HEK293 (cell line): ENCODE results near the gene TET3.

Source experiments
- CTCF ChIA-PET: fragments of 350-600 bp; formaldehyde crosslinking; extraction: SDS; loops from one replicate; lab custom pipeline; 2021; ENCODE audit warnings: antibody characterized with exemption; lab: Yijun Ruan, JAX
- POLR2A ChIA-PET: fragments of 300-600 bp; formaldehyde crosslinking; extraction: SDS; loops from one replicate; lab custom pipeline; 2020; ENCODE audit warnings: antibody characterized with exemption, inconsistent platforms; lab: Yijun Ruan, JAX
- H3K27ac ChIP-seq: fragments of 200-500 bp; sonication (Bioruptor generic); 2 replicates; pipeline ENCODE4 v1.5.1; 2014; ENCODE audit warnings: low read depth, low read length, control low read depth, inconsistent platforms; ENCODE audit errors: extremely low read depth
- H3K36me3 ChIP-seq, 2 experiments: fragments of 200-500 bp in 1 of 2; sonication (Bioruptor generic) in 1 of 2; 1 replicate in 1 of 2; 2 replicates in 1 of 2; pipeline ENCODE4 v1.5.1; 2014 to 2017; ENCODE audit warnings: inconsistent platforms in 2 of 2, low read length in 2 of 2; ENCODE audit not compliant: control insufficient read depth in 2 of 2, insufficient read depth in 1 of 2
- H3K4me1 ChIP-seq: fragments of 200-500 bp; sonication (Bioruptor generic); 2 replicates; pipeline ENCODE4 v1.5.1; 2014; ENCODE audit warnings: mild to moderate bottlenecking, low read length, inconsistent platforms; ENCODE audit not compliant: control insufficient read depth, insufficient read depth
- H3K4me3 ChIP-seq: 2 replicates; pipeline ENCODE4 v1.5.1; 2011; ENCODE audit warnings: low read depth, mild to moderate bottlenecking, control low read depth, low read length, moderate library complexity
- H3K9me3 ChIP-seq: fragments of 200-500 bp; sonication (Bioruptor generic); 2 replicates; pipeline ENCODE4 v1.5.1; 2014; ENCODE audit warnings: low read depth, low read length, inconsistent platforms; ENCODE audit not compliant: control insufficient read depth, insufficient read depth
- BCL11A ChIP-seq: fragments of 450-650 bp; formaldehyde crosslinking; IDR thresholded peaks from 2 replicates; pipeline ENCODE4 v1.5.1; 2016; ENCODE audit warnings: low read depth, missing biosample characterization, missing genetic modification characterization
- EGR2 ChIP-seq: fragments of 450-650 bp; formaldehyde crosslinking; IDR thresholded peaks from 2 replicates; pipeline ENCODE4 v1.5.1; 2016; ENCODE audit warnings: low read depth, missing biosample characterization, missing genetic modification characterization
- HOXA7 ChIP-seq: sonication (generic); formaldehyde crosslinking; IDR thresholded peaks from 2 replicates; pipeline ENCODE4 v1.8.1; 2022; ENCODE audit warnings: missing genetic modification reagents, borderline replicate concordance
- KLF1 ChIP-seq: fragments of 450-650 bp; formaldehyde crosslinking; IDR thresholded peaks from 2 replicates; pipeline ENCODE4 v1.5.1; 2016; ENCODE audit warnings: missing biosample characterization, missing genetic modification characterization
- KLF10 ChIP-seq: fragments of 450-650 bp; IDR thresholded peaks from 2 replicates; pipeline ENCODE4 v1.5.1; 2018; ENCODE audit warnings: missing biosample characterization, mild to moderate bottlenecking, missing genetic modification characterization
- REPIN1 ChIP-seq: fragments of 450-650 bp; formaldehyde crosslinking; IDR thresholded peaks from 2 replicates; pipeline ENCODE4 v1.5.1; 2017; ENCODE audit warnings: missing biosample characterization, missing genetic modification characterization, low read depth
- TCF7L2 ChIP-seq: IDR thresholded peaks from 2 replicates; pipeline ENCODE4 v1.6.1; 2011; ENCODE audit warnings: low read depth, mild to moderate bottlenecking, inconsistent platforms, low read length, moderate library complexity, borderline replicate concordance
- YY1 ChIP-seq: fragments of 450-650 bp; formaldehyde crosslinking; IDR thresholded peaks from 2 replicates; pipeline ENCODE4 v1.5.1; 2018; ENCODE audit warnings: missing biosample characterization, missing genetic modification characterization
- YY2 ChIP-seq: fragments of 450-650 bp; formaldehyde crosslinking; IDR thresholded peaks from 2 replicates; pipeline ENCODE4 v1.5.1; 2016; ENCODE audit warnings: missing biosample characterization, missing genetic modification characterization
- ZNF132 ChIP-seq: fragments of 450-650 bp; formaldehyde crosslinking; IDR thresholded peaks from 2 replicates; pipeline ENCODE4 v1.5.1; 2017; ENCODE audit warnings: missing biosample characterization, missing genetic modification characterization, borderline replicate concordance
- ZNF133 ChIP-seq: fragments of 450-650 bp; formaldehyde crosslinking; IDR thresholded peaks from 2 replicates; pipeline ENCODE4 v1.5.1; 2016; ENCODE audit warnings: missing biosample characterization, missing genetic modification characterization
- ZNF138 ChIP-seq: fragments of 450-650 bp; formaldehyde crosslinking; IDR thresholded peaks from 2 replicates; pipeline ENCODE4 v1.5.1; 2016; ENCODE audit warnings: missing biosample characterization, missing genetic modification characterization, borderline replicate concordance
- ZNF175 ChIP-seq: fragments of 450-650 bp; formaldehyde crosslinking; IDR thresholded peaks from 2 replicates; pipeline ENCODE4 v1.5.1; 2016; ENCODE audit warnings: missing biosample characterization, missing genetic modification characterization
- ZNF239 ChIP-seq: fragments of 450-650 bp; formaldehyde crosslinking; IDR thresholded peaks from 2 replicates; pipeline ENCODE4 v1.5.1; 2016; ENCODE audit warnings: missing biosample characterization, missing genetic modification characterization
- ZNF302 ChIP-seq: fragments of 450-650 bp; formaldehyde crosslinking; IDR thresholded peaks from 2 replicates; pipeline ENCODE4 v1.5.1; 2016; ENCODE audit warnings: missing biosample characterization, missing genetic modification characterization, low read depth
- ZNF354C ChIP-seq: fragments of 450-650 bp; formaldehyde crosslinking; IDR thresholded peaks from 2 replicates; pipeline ENCODE4 v1.5.1; 2016; ENCODE audit warnings: missing biosample characterization, missing genetic modification characterization, low read depth, borderline replicate concordance
- ZNF394 ChIP-seq: fragments of 450-650 bp; formaldehyde crosslinking; IDR thresholded peaks from 2 replicates; pipeline ENCODE4 v1.5.1; 2016; ENCODE audit warnings: missing biosample characterization, missing genetic modification characterization, mild to moderate bottlenecking, moderate library complexity, borderline replicate concordance
- ZNF404 ChIP-seq: fragments of 450-650 bp; formaldehyde crosslinking; IDR thresholded peaks from 2 replicates; pipeline ENCODE4 v1.5.1; 2017; ENCODE audit warnings: missing biosample characterization, missing genetic modification characterization
- ZNF416 ChIP-seq: fragments of 450-650 bp; formaldehyde crosslinking; IDR thresholded peaks from 2 replicates; pipeline ENCODE4 v1.5.1; 2016; ENCODE audit warnings: missing biosample characterization, missing genetic modification characterization
- ZNF473 ChIP-seq: fragments of 450-650 bp; formaldehyde crosslinking; IDR thresholded peaks from 2 replicates; pipeline ENCODE4 v1.5.1; 2017; ENCODE audit warnings: missing biosample characterization, missing genetic modification characterization
- ZNF558 ChIP-seq: fragments of 450-650 bp; formaldehyde crosslinking; IDR thresholded peaks from 2 replicates; pipeline ENCODE4 v1.5.1; 2016; ENCODE audit warnings: missing biosample characterization, missing genetic modification characterization
- ZNF585B ChIP-seq: fragments of 450-650 bp; formaldehyde crosslinking; IDR thresholded peaks from 2 replicates; pipeline ENCODE4 v1.5.1; 2016; ENCODE audit warnings: missing biosample characterization, missing genetic modification characterization
- ZNF610 ChIP-seq: fragments of 450-650 bp; formaldehyde crosslinking; IDR thresholded peaks from 2 replicates; pipeline ENCODE4 v1.5.1; 2016; ENCODE audit warnings: missing biosample characterization, missing genetic modification characterization, borderline replicate concordance
- ZNF624 ChIP-seq: fragments of 450-650 bp; formaldehyde crosslinking; IDR thresholded peaks from 2 replicates; pipeline ENCODE4 v1.5.1; 2017; ENCODE audit warnings: missing biosample characterization, missing genetic modification characterization
- ZNF654 ChIP-seq: fragments of 450-650 bp; formaldehyde crosslinking; IDR thresholded peaks from 2 replicates; pipeline ENCODE4 v1.5.1; 2016; ENCODE audit warnings: low read depth, missing biosample characterization, missing genetic modification characterization
- ZNF701 ChIP-seq: fragments of 450-650 bp; formaldehyde crosslinking; IDR thresholded peaks from 2 replicates; pipeline ENCODE4 v1.5.1; 2016; ENCODE audit warnings: missing biosample characterization, missing genetic modification characterization
- ZNF837 ChIP-seq: fragments of 450-650 bp; formaldehyde crosslinking; IDR thresholded peaks from 2 replicates; pipeline ENCODE4 v1.5.1; 2016; ENCODE audit warnings: missing biosample characterization, missing genetic modification characterization
- TF ChIP-seq, protein P1 (sequence below): fragments of 450-650 bp; formaldehyde crosslinking; IDR thresholded peaks from 2 replicates; pipeline ENCODE4 v1.5.1; 2016; ENCODE audit warnings: missing biosample characterization, missing genetic modification characterization
- TF ChIP-seq, protein P2 (sequence below): fragments of 450-650 bp; formaldehyde crosslinking; IDR thresholded peaks from 2 replicates; pipeline ENCODE4 v1.5.1; 2017; ENCODE audit warnings: missing biosample characterization, missing genetic modification characterization
- TF ChIP-seq, protein P3 (sequence below): fragments of 450-650 bp; formaldehyde crosslinking; IDR thresholded peaks from 2 replicates; pipeline ENCODE4 v1.5.1; 2017; ENCODE audit warnings: missing biosample characterization, missing genetic modification characterization
- TF ChIP-seq, protein P4 (sequence below): fragments of 450-650 bp; formaldehyde crosslinking; IDR thresholded peaks from 2 replicates; pipeline ENCODE4 v1.5.1; 2016; ENCODE audit warnings: missing biosample characterization, missing genetic modification characterization, borderline replicate concordance

The TET3 gene

DNA sequence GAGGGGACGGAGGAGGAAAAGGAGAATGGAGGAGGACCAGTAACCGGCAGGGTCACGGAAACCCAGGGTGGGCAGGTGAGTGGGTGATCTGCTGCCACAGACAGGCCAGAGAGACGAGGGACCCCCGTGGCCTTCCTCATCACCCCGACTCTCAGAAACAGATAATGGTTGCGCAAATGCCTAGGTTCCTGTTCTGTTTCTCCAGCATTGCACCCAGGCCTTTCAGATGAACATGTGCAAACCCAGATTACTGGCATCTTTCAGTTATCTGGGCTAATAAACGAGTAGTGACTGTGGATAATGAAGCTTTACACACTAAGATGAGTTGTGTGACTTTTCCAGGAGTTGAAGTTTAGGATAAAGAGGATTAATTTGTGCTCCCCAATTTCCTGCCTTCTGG, 46.5 kb downstream of the TET3 start:
- H3K27ac ChIP-seq, result no peak overlapping the region
- CTCF ChIA-PET, result no interaction called here
- no peaks in the 10 kb centered on the region for H3K9me3 ChIP-seq
- POLR2A ChIA-PET, result no interaction called here
- no peaks in the 10 kb centered on the region for H3K36me3 ChIP-seq
- H3K4me1 ChIP-seq, result peaks cover 23% of the 10 kb centered on the region; the same call in 1 of the 2 replicates
- no peak overlapping the region for H3K4me3 ChIP-seq
- TF ChIP-seq ZNF585B (tag by site-specific recombination), result no peak
- no peak for TF ChIP-seq EGR2 (tag by site-specific recombination)
- no peak for TF ChIP-seq ZNF654 (tag by site-specific recombination)
- TF ChIP-seq ZNF416 (tag by site-specific recombination), result no peak
- no peak for TF ChIP-seq ZNF610 (tag by site-specific recombination)
- no peak for TF ChIP-seq ZNF624 (tag by site-specific recombination)
- no peak for TF ChIP-seq ZNF133
- no peak for TF ChIP-seq YY2 (tag by site-specific recombination)
- TF ChIP-seq, protein P1, sequence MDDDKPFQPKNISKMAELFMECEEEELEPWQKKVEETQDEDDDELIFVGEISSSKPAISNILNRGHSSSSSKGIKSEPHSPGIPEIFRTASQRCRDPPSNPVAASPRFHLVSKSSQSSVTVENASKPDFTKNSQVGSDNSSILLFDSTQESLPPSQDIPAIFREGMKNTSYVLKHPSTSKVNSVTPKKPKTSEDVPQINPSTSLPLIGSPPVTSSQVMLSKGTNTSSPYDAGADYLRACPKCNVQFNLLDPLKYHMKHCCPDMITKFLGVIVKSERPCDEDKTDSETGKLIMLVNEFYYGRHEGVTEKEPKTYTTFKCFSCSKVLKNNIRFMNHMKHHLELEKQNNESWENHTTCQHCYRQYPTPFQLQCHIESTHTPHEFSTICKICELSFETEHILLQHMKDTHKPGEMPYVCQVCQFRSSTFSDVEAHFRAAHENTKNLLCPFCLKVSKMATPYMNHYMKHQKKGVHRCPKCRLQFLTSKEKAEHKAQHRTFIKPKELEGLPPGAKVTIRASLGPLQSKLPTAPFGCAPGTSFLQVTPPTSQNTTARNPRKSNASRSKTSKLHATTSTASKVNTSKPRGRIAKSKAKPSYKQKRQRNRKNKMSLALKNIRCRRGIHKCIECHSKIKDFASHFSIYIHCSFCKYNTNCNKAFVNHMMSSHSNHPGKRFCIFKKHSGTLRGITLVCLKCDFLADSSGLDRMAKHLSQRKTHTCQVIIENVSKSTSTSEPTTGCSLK (tag by site-specific recombination), result no peak
- no peak for TF ChIP-seq ZNF302 (tag by site-specific recombination)
- no peak for TF ChIP-seq ZNF175 (tag by site-specific recombination)
- no peak for TF ChIP-seq ZNF404
- TF ChIP-seq ZNF473 (tag by site-specific recombination), result no peak
- no peak for TF ChIP-seq HOXA7
- no peak for TF ChIP-seq TCF7L2
- TF ChIP-seq ZNF394 (tag by site-specific recombination), result no peak

DNA sequence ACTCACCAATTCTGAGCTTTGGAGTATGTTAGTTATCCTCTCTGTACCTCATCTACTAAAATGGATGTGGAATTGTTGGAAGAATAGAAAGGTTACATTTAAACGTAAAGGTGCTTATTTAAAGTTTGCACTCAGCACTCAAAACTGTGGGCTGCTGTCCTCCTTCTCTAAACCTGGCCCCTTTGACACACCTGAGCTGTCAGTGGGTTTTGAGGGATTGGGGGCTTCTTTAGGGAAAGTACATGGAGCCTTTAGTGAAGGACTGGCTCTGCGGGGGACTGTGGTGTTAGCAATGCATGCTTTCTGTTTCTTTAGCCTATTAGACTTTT, 47.2 kb downstream of the TET3 start:
- Histone ChIP-seq H3K36me3 (no peaks in the 10 kb centered on the region), H3K4me3 (no peak overlapping the region), H3K27ac (no peak overlapping the region), H3K9me3 (no peaks in the 10 kb centered on the region), H3K4me1 (peaks cover 23% of the 10 kb centered on the region; the same call in 1 of the 2 replicates)
- ChIA-PET POLR2A (no interaction called here), CTCF (no interaction called here)
- TF ChIP-seq ZNF132 (no peak), KLF1 (tag by site-specific recombination) (no peak), ZNF175 (tag by site-specific recombination) (no peak), YY1 (tag by site-specific recombination) (no peak), ZNF701 (tag by site-specific recombination) (no peak), BCL11A (tag by site-specific recombination) (no peak), ZNF610 (tag by site-specific recombination) (no peak), ZNF354C (tag by site-specific recombination) (no peak), REPIN1 (tag by site-specific recombination) (no peak), KLF10 (tag by site-specific recombination) (no peak), ZNF239 (tag by site-specific recombination) (no peak), ZNF558 (tag by site-specific recombination) (no peak), ZNF837 (tag by site-specific recombination) (no peak), ZNF138 (tag by site-specific recombination) (no peak)
- TF ChIP-seq, protein P2, sequence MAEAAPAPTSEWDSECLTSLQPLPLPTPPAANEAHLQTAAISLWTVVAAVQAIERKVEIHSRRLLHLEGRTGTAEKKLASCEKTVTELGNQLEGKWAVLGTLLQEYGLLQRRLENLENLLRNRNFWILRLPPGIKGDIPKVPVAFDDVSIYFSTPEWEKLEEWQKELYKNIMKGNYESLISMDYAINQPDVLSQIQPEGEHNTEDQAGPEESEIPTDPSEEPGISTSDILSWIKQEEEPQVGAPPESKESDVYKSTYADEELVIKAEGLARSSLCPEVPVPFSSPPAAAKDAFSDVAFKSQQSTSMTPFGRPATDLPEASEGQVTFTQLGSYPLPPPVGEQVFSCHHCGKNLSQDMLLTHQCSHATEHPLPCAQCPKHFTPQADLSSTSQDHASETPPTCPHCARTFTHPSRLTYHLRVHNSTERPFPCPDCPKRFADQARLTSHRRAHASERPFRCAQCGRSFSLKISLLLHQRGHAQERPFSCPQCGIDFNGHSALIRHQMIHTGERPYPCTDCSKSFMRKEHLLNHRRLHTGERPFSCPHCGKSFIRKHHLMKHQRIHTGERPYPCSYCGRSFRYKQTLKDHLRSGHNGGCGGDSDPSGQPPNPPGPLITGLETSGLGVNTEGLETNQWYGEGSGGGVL (tag by site-specific recombination), result no peak
- TF ChIP-seq, protein P3, sequence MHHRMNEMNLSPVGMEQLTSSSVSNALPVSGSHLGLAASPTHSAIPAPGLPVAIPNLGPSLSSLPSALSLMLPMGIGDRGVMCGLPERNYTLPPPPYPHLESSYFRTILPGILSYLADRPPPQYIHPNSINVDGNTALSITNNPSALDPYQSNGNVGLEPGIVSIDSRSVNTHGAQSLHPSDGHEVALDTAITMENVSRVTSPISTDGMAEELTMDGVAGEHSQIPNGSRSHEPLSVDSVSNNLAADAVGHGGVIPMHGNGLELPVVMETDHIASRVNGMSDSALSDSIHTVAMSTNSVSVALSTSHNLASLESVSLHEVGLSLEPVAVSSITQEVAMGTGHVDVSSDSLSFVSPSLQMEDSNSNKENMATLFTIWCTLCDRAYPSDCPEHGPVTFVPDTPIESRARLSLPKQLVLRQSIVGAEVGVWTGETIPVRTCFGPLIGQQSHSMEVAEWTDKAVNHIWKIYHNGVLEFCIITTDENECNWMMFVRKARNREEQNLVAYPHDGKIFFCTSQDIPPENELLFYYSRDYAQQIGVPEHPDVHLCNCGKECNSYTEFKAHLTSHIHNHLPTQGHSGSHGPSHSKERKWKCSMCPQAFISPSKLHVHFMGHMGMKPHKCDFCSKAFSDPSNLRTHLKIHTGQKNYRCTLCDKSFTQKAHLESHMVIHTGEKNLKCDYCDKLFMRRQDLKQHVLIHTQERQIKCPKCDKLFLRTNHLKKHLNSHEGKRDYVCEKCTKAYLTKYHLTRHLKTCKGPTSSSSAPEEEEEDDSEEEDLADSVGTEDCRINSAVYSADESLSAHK (tag by site-specific recombination), result no peak
- TF ChIP-seq, protein P4, sequence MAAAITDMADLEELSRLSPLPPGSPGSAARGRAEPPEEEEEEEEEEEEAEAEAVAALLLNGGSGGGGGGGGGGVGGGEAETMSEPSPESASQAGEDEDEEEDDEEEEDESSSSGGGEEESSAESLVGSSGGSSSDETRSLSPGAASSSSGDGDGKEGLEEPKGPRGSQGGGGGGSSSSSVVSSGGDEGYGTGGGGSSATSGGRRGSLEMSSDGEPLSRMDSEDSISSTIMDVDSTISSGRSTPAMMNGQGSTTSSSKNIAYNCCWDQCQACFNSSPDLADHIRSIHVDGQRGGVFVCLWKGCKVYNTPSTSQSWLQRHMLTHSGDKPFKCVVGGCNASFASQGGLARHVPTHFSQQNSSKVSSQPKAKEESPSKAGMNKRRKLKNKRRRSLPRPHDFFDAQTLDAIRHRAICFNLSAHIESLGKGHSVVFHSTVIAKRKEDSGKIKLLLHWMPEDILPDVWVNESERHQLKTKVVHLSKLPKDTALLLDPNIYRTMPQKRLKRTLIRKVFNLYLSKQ (tag by site-specific recombination), result no peak
